ENCODE results near the gene FAM200A. TPM values are rescaled to one million over a fixed set of nuclear protein-coding genes. Genes with fewer than 3 reads are reported as not detected.
"Not testable (repeated sequence)": the region's sequence is repeated elsewhere in the genome, so short reads cannot be mapped to it uniquely, and the experiment has no call there.

FAM200A gene
- 10 to 100 TPM in 1 of 4 donors, 1 to 10 TPM in 3; 2.2 to 10.6 (median 3.9) TPM for polyA plus RNA-seq
- long read RNA-seq, donor 1, transcript FAM200A-202 (2 exons, 2,480 nt): major isoform, 7 of 86 reads
- long read RNA-seq, donor 1, partial matches to known transcripts: 69 of 86 reads
- long read RNA-seq, donor 1, other reads (novel, unspliced or antisense): 10 of 86 reads
- long read RNA-seq, donor 2, partial matches to known transcripts: 0 of 1 reads
- long read RNA-seq, donor 2, other reads (novel, unspliced or antisense): 0 of 1 reads
- long read RNA-seq, donor 3, partial matches to known transcripts: 0 of 2 reads
- long read RNA-seq, donor 3, other reads (novel, unspliced or antisense): 0 of 2 reads
- long read RNA-seq, donor 4: 0 reads
- long read RNA-seq, donor 5: 0 reads
- long read RNA-seq, donor 6, transcript FAM200A-202 (2 exons, 2,480 nt): major isoform, 6 of 6 reads
- long read RNA-seq, donor 6, partial matches to known transcripts: 0 of 6 reads
- long read RNA-seq, donor 6, other reads (novel, unspliced or antisense): 0 of 6 reads
- long read RNA-seq, donor 7, transcript FAM200A-202 (2 exons, 2,480 nt): major isoform, 5 of 16 reads
- long read RNA-seq, donor 7, partial matches to known transcripts: 11 of 16 reads
- long read RNA-seq, donor 7, other reads (novel, unspliced or antisense): 0 of 16 reads
- long read RNA-seq, donor 8: 0 reads
- long read RNA-seq, donor 9, partial matches to known transcripts: 0 of 3 reads
- long read RNA-seq, donor 9, other reads (novel, unspliced or antisense): 0 of 3 reads
- long read RNA-seq, donor 10, transcript FAM200A-202 (2 exons, 2,480 nt): major isoform, 7 of 7 reads
- long read RNA-seq, donor 10, partial matches to known transcripts: 0 of 7 reads
- long read RNA-seq, donor 10, other reads (novel, unspliced or antisense): 0 of 7 reads

DNA sequence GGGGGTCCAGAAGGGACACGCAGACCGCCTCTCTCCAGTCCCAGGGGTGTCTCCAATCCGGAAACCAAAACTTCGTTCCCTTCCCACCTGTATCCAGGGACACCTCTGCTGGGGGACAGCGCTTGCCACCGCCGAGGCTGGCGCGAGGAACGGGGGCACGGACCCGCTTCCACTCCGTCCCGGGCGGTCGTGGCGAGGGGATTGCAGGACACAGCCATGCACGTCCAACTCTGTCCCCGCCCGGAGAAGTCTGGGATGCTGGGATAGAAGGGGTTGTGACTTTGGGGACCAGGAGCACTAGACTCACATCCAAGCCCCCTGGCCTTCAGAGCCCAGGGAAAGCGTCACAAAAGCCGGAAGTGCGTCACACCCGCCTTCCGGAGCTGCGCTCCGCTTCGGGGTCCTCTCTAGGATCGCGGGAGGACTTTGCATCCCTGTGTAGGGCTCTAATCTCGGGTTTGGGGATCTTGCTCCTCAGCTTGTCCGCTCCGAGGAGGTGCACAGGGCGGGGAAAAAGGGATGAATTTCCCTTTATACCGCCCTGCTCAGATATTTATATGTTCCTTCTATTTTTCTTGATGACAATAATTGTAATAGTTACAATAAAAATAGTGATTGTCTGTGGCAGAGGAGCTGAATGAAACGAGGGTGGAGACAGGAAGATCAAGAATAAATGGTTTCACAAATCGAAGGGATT lies at the start of gene FAM200A:
FAM200A (minus strand) TSS at position 348 of the 697 bp plus-strand sequence. CDS start 3,707 bp downstream, outside the sequence.
- H3K4me3 ChIP-seq (ENCODE audit: low read depth in 1 of 3, low read length in 3 of 3): peak within 1 kb of the TSS; percentile 78 to 91 (median 81)
- no peaks in the 10 kb centered on the region for H3K27me3 ChIP-seq (ENCODE audit: control insufficient read depth in 3 of 3, insufficient read depth in 3 of 3, low read length in 3 of 3)
- WGBS, 3 donors: 0 to 1% (median 0%) methylated on average over 37 of the region's 37 CpGs
- DNase-seq (peak; percentile 89 to 97), FAIRE-seq (no peak)
- peaks cover 0 to 7% (median 4%) of the 10 kb centered on the region in 3 donors for H3K36me3 ChIP-seq (ENCODE audit: control insufficient read depth in 3 of 3, insufficient read depth in 2 of 3, low read depth in 1 of 3, low read length in 3 of 3)
- peak within 1 kb of the TSS; percentile 16 to 93 (median 75) for H3K27ac ChIP-seq (ENCODE audit: low read depth in 1 of 3, low read length in 2 of 3)
- peaks cover 0 to 8% of the 10 kb centered on the region in 2 donors for H3K9me3 ChIP-seq (ENCODE audit: control insufficient read depth in 2 of 2, insufficient read depth in 1 of 2, low read depth in 1 of 2, low read length in 1 of 2)
- H3K4me1 ChIP-seq (ENCODE audit: control insufficient read depth in 3 of 3, insufficient read depth in 2 of 3, low read depth in 1 of 3, low read length in 2 of 3): peaks cover 0 to 5% (median 2%) of the 10 kb centered on the region in 3 donors

GRCh38 chr7:99599836-99600235 lies 47.9 kb upstream of the FAM200A start:
- WGBS, 3 donors: 52 to 75% (median 64%) methylated on average over 4 of the region's 4 CpGs
- Histone ChIP-seq H3K4me3 (ENCODE audit: low read depth in 1 of 3, low read length in 3 of 3) (no peak overlapping the region), H3K27me3 (ENCODE audit: control insufficient read depth in 3 of 3, insufficient read depth in 3 of 3, low read length in 3 of 3) (peaks cover 0 to 3% (median 0%) of the 10 kb centered on the region in 3 donors), H3K36me3 (ENCODE audit: control insufficient read depth in 3 of 3, insufficient read depth in 2 of 3, low read depth in 1 of 3, low read length in 3 of 3) (no peaks in the 10 kb centered on the region), H3K9me3 (ENCODE audit: control insufficient read depth in 2 of 2, insufficient read depth in 1 of 2, low read depth in 1 of 2, low read length in 1 of 2) (no peaks in the 10 kb centered on the region), H3K27ac (ENCODE audit: low read depth in 1 of 3, low read length in 2 of 3) (no peak overlapping the region), H3K4me1 (ENCODE audit: control insufficient read depth in 3 of 3, insufficient read depth in 2 of 3, low read depth in 1 of 3, low read length in 2 of 3) (no peaks in the 10 kb centered on the region)
- DNase-seq (no peak), FAIRE-seq (no peak)

DNA sequence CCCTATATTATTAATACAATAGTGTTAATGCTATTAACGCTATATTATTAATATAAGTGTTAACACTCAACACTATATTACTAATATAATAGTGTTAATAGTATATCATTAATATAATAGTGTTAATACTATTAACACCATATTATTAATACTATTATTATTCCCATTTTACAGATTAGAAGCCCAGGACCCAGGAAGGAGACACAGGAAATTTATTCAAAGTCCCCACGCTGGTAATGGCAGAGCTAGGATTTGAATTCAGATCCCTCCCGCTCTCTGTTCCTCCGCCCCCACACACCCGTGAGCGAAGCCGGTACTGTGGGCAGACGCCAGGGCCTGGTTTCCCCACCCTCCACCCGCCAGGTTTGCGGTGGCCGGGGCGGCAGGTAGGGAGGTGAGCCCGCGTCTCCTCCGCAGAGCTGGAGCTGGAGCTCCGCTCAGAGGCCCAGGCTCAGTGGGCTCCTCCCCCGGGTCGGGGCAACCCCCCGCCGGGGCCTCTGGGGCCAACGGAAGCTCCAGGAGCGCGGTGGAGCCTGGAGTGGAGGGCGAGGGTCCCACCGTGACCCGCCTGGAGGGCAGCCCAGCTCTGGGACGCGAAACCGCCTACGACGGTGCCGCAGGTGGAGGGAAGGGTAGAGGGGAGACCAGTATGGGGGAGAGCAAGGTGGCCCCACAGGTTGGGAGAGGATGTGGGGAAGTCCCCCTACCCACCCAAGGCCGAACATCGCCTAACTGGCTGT lies 46.0 kb upstream of the FAM200A start, which contains the start of gene TMEM225B:
TMEM225B (plus strand) TSS at position 506 of the 740 bp plus-strand sequence. CDS start 6,122 bp downstream, outside the sequence.
- Histone ChIP-seq H3K27ac (ENCODE audit: low read depth in 1 of 3, low read length in 2 of 3) (no peak within 1 kb of the TSS), H3K36me3 (ENCODE audit: control insufficient read depth in 3 of 3, insufficient read depth in 2 of 3, low read depth in 1 of 3, low read length in 3 of 3) (no peaks in the 10 kb centered on the region), H3K27me3 (ENCODE audit: control insufficient read depth in 3 of 3, insufficient read depth in 3 of 3, low read length in 3 of 3) (peaks cover 0 to 3% (median 0%) of the 10 kb centered on the region in 3 donors), H3K4me1 (ENCODE audit: control insufficient read depth in 3 of 3, insufficient read depth in 2 of 3, low read depth in 1 of 3, low read length in 2 of 3) (no peaks in the 10 kb centered on the region), H3K9me3 (ENCODE audit: control insufficient read depth in 2 of 2, insufficient read depth in 1 of 2, low read depth in 1 of 2, low read length in 1 of 2) (no peaks in the 10 kb centered on the region), H3K4me3 (ENCODE audit: low read depth in 1 of 3, low read length in 3 of 3) (no peak within 1 kb of the TSS)
- WGBS, 3 donors: 57 to 83% (median 76%) methylated on average over 32 to 34 of the region's 34 CpGs
- no peak for FAIRE-seq
- no peak for DNase-seq

- no peak overlapping the region for H3K27ac ChIP-seq (ENCODE audit: low read depth in 1 of 3, low read length in 2 of 3)
- no peak overlapping the region for H3K4me3 ChIP-seq (ENCODE audit: low read depth in 1 of 3, low read length in 3 of 3)
- H3K27me3 ChIP-seq (ENCODE audit: control insufficient read depth in 3 of 3, insufficient read depth in 3 of 3, low read length in 3 of 3): peaks cover 0 to 3% (median 0%) of the 10 kb centered on the region in 3 donors
- FAIRE-seq: no peak
- WGBS, 3 donors: 84 to 95% (median 87%) methylated on average over 1 of the region's 1 CpG
- DNase-seq: no peak
- no peaks in the 10 kb centered on the region for H3K4me1 ChIP-seq (ENCODE audit: control insufficient read depth in 3 of 3, insufficient read depth in 2 of 3, low read depth in 1 of 3, low read length in 2 of 3)
- no peaks in the 10 kb centered on the region for H3K9me3 ChIP-seq (ENCODE audit: control insufficient read depth in 2 of 2, insufficient read depth in 1 of 2, low read depth in 1 of 2, low read length in 1 of 2)
- H3K36me3 ChIP-seq (ENCODE audit: control insufficient read depth in 3 of 3, insufficient read depth in 2 of 3, low read depth in 1 of 3, low read length in 3 of 3): no peaks in the 10 kb centered on the region
Observed at GRCh38 chr7:99596408-99596955, 44.6 kb upstream of the FAM200A start.

DNA sequence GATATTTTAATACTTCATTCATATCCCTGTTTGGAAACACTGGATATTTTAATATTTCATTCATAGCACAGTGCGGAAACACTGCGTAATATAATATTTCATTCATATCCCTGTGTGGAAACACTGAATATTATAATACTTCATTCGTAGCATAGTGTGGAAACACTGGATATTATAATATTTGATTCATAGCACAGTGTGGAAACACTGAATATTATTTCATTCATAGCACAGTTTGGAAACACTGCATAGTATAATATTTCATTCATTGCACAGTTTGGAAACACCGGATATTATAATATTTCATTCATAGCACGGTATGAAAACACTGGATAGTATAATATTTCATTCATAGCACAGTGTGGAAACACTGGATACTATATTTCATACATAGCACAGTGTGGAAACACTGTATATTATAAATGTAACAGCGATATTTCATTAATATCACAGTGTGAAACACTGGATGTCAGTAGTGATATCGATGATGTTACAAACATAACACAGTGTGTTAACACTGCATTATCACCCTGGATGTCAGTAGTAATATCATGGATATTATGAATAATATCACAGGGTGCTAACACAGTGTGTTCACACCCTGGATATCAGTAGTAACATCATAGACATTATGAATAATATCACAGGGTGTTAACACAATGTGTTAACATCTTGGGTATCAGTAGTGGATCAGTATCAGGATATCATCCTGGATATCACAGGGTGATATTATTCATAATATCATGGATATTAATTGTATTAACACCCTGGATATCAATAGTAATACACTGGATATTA lies 43.2 kb upstream of the FAM200A start:
- no peak overlapping the region for H3K4me3 ChIP-seq (ENCODE audit: low read depth in 1 of 3, low read length in 3 of 3)
- no peaks in the 10 kb centered on the region for H3K9me3 ChIP-seq (ENCODE audit: control insufficient read depth in 2 of 2, insufficient read depth in 1 of 2, low read depth in 1 of 2, low read length in 1 of 2)
- H3K27me3 ChIP-seq (ENCODE audit: control insufficient read depth in 3 of 3, insufficient read depth in 3 of 3, low read length in 3 of 3): peaks cover 0 to 3% (median 0%) of the 10 kb centered on the region in 3 donors
- H3K4me1 ChIP-seq (ENCODE audit: control insufficient read depth in 3 of 3, insufficient read depth in 2 of 3, low read depth in 1 of 3, low read length in 2 of 3): no peaks in the 10 kb centered on the region
- no peaks in the 10 kb centered on the region for H3K36me3 ChIP-seq (ENCODE audit: control insufficient read depth in 3 of 3, insufficient read depth in 2 of 3, low read depth in 1 of 3, low read length in 3 of 3)
- FAIRE-seq (no peak), DNase-seq (no peak)
- WGBS, 3 donors: 80 to 84% (median 84%) methylated on average over 7 of the region's 7 CpGs
- no peak overlapping the region for H3K27ac ChIP-seq (ENCODE audit: low read depth in 1 of 3, low read length in 2 of 3)

- no peaks in the 10 kb centered on the region for H3K27me3 ChIP-seq (ENCODE audit: control insufficient read depth in 3 of 3, insufficient read depth in 3 of 3, low read length in 3 of 3)
Observed at GRCh38 chr7:99588868-99589267, 37.0 kb upstream of the FAM200A start.

GRCh38 chr7:99580778-99581332 lies 28.9 kb upstream of the FAM200A start:
- H3K4me3 ChIP-seq (ENCODE audit: low read depth in 1 of 3, low read length in 3 of 3): peak overlapping the region in 2 of 3 donors; percentile 49 to 67
- not testable (repeated sequence) for H3K9me3 ChIP-seq (ENCODE audit: control insufficient read depth in 2 of 2, insufficient read depth in 1 of 2, low read depth in 1 of 2, low read length in 1 of 2); H3K27ac ChIP-seq (ENCODE audit: low read depth in 1 of 3, low read length in 2 of 3); DNase-seq; H3K27me3 ChIP-seq (ENCODE audit: control insufficient read depth in 3 of 3, insufficient read depth in 3 of 3, low read length in 3 of 3); H3K4me1 ChIP-seq (ENCODE audit: control insufficient read depth in 3 of 3, insufficient read depth in 2 of 3, low read depth in 1 of 3, low read length in 2 of 3); FAIRE-seq; H3K36me3 ChIP-seq (ENCODE audit: control insufficient read depth in 3 of 3, insufficient read depth in 2 of 3, low read depth in 1 of 3, low read length in 3 of 3)
- 58 to 62% (median 59%) methylated on average over 4 of the region's 4 CpGs for WGBS, 3 donors

More at GRCh38 chr7:99588868-99589267, 37.0 kb upstream of the FAM200A start:
- FAIRE-seq (no peak), DNase-seq (no peak)
- no peak overlapping the region for H3K4me3 ChIP-seq (ENCODE audit: low read depth in 1 of 3, low read length in 3 of 3)
- no peaks in the 10 kb centered on the region for H3K4me1 ChIP-seq (ENCODE audit: control insufficient read depth in 3 of 3, insufficient read depth in 2 of 3, low read depth in 1 of 3, low read length in 2 of 3)
- no peaks in the 10 kb centered on the region for H3K36me3 ChIP-seq (ENCODE audit: control insufficient read depth in 3 of 3, insufficient read depth in 2 of 3, low read depth in 1 of 3, low read length in 3 of 3)
- WGBS, 3 donors: 73 to 87% (median 76%) methylated on average over 3 of the region's 3 CpGs
- no peaks in the 10 kb centered on the region for H3K9me3 ChIP-seq (ENCODE audit: control insufficient read depth in 2 of 2, insufficient read depth in 1 of 2, low read depth in 1 of 2, low read length in 1 of 2)
- H3K27ac ChIP-seq (ENCODE audit: low read depth in 1 of 3, low read length in 2 of 3): no peak overlapping the region

Measured in small intestine (tissue), 16 donors.